Brain microvascular endothelial cell (primary cell): ENCODE data around the gene CRNKL1.

Experiments
- DNase-seq: peaks from one replicate; pipeline ENCODE4 v3.0.0-alpha.2; 2020
- H3K27ac ChIP-seq: fragments of 250-450 bp; sonication (Bioruptor Pico); 2 replicates; pipeline ENCODE4 v1.5.1; 2020; ENCODE audit warnings: mild to moderate bottlenecking, moderate library complexity
- H3K27me3 ChIP-seq: fragments of 250-450 bp; sonication (Bioruptor Pico); replicated peaks from 2 replicates; pipeline ENCODE4 v1.5.1; 2020; ENCODE audit warnings: mild to moderate bottlenecking
- H3K36me3 ChIP-seq: fragments of 250-450 bp; sonication (Bioruptor Pico); replicated peaks from 2 replicates; pipeline ENCODE4 v1.5.1; 2020; ENCODE audit warnings: mild to moderate bottlenecking
- H3K4me3 ChIP-seq: 2 replicates; pipeline ENCODE4 v1.5.1; 2011; ENCODE audit warnings: low read depth, mild to moderate bottlenecking, control low read depth, low read length, moderate library complexity
- in situ Hi-C: cut with HindIII; loops from 2 replicates; pipeline ENCODE4 v1.10.0; 2017; ENCODE audit warnings: low sequenced_read_pairs, low pct_ligation_motif_present
- TF ChIP-seq, protein P1 (sequence below): IDR thresholded peaks from 2 replicates; pipeline ENCODE4 v1.5.1; 2011; ENCODE audit warnings: low read depth, mild to moderate bottlenecking, moderate library complexity, low read length, control low read depth, inconsistent platforms; ENCODE audit errors: missing control alignments

CRNKL1 gene

DNA sequence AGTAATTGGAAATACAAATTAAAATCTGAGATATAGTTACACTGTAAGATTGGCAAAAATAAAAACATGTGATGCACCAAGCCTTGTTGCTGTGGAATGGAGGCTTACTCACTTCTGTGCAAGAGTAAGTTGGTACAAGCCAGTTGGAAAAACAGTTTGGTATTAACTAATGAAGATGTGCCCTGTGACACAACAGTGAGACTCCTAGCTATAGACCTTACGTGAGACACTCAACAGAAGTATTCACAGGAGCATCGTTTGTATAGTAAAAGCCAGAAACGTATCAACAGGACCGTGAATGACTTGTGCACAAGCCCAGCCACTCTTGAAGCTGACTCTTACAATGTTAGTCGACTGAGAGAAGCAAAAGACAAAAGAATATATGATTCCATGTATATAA lies 20.5 kb downstream of the CRNKL1 start:
- Histone ChIP-seq H3K27ac (no peak overlapping the region), H3K36me3 (peaks cover 39% of the 10 kb centered on the region), H3K27me3 (no peaks in the 10 kb centered on the region), H3K4me3 (no peak overlapping the region)
- TF ChIP-seq, protein P1, sequence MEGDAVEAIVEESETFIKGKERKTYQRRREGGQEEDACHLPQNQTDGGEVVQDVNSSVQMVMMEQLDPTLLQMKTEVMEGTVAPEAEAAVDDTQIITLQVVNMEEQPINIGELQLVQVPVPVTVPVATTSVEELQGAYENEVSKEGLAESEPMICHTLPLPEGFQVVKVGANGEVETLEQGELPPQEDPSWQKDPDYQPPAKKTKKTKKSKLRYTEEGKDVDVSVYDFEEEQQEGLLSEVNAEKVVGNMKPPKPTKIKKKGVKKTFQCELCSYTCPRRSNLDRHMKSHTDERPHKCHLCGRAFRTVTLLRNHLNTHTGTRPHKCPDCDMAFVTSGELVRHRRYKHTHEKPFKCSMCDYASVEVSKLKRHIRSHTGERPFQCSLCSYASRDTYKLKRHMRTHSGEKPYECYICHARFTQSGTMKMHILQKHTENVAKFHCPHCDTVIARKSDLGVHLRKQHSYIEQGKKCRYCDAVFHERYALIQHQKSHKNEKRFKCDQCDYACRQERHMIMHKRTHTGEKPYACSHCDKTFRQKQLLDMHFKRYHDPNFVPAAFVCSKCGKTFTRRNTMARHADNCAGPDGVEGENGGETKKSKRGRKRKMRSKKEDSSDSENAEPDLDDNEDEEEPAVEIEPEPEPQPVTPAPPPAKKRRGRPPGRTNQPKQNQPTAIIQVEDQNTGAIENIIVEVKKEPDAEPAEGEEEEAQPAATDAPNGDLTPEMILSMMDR: no peak
- no peak for DNase-seq
- in situ Hi-C loops: no loop called here

DNA sequence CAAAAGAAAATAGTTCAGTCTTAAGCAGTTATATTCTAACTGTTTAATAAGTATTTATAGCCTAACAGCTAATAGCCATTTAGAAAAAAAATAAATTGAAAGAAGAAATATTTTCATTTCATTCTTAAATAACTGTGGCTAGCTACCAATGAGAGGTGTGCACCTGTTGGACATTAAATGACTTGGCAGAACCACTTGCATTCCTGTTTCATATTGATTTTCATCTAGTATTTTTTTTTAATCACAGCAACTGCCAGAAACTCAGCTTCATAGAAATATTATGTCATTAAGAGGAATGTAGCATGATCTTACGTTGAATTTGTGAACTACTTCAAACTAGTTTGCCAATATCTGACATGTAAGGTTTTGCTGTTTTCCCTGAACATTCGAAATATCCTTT lies 25.0 kb downstream of the CRNKL1 start:
- in situ Hi-C loops: no loop called here
- peaks cover 18% of the 10 kb centered on the region for H3K36me3 ChIP-seq
- TF ChIP-seq, protein P1: no peak

DNA sequence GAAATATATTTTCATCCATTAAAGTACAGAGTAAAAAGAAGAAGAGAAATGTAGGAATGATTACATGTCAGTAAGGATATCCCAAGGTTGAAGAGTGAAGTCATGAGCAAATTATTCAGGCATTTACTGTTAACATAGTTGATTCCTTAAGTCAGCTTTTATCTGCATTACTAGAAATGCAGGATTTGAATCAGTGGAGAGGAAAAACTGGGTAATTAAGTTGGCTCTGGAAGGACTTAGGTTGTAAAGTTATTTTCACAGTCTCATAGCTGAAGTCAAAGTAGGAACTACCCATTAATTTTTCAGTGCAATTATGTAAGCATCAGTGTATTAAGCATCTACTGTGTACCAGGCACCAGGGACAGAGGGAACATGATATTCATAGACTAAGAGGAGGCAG lies 27.3 kb downstream of the CRNKL1 start:
- no peak overlapping the region for H3K27ac ChIP-seq
- DNase-seq: no peak
- in situ Hi-C loops: no loop called here
- H3K36me3 ChIP-seq: peaks cover 10% of the 10 kb centered on the region
- no peaks in the 10 kb centered on the region for H3K27me3 ChIP-seq
- TF ChIP-seq, protein P1: no peak
- no peak overlapping the region for H3K4me3 ChIP-seq

More for the DNA sequence above, 25.0 kb downstream of the CRNKL1 start:
- Histone ChIP-seq H3K4me3 (no peak overlapping the region), H3K27me3 (no peaks in the 10 kb centered on the region), H3K27ac (no peak overlapping the region)
- no peak for DNase-seq

DNA sequence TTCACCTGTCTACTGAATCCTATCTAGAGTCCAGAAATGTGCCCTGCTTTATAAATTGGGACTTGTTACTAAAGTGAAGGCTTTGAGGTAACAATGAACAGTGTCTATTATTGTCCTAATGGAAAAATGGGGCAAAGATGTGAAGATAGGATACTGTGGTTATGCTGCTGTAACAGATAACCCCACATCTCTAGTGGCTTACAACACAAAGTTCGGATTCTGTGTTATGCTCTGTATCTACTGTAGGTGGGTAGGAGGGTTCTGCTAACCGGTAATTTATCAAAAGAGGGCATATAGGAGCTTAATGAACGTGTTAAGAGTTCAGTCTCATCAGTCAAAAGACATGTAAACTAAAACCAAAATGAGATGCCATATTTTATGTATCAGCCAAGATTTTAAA lies 28.9 kb downstream of the CRNKL1 start:
- Histone ChIP-seq H3K27me3 (no peaks in the 10 kb centered on the region), H3K27ac (no peak overlapping the region), H3K4me3 (no peak overlapping the region), H3K36me3 (peaks cover 10% of the 10 kb centered on the region)
- in situ Hi-C loops: no loop called here
- TF ChIP-seq, protein P1: no peak
- DNase-seq: no peak

DNA sequence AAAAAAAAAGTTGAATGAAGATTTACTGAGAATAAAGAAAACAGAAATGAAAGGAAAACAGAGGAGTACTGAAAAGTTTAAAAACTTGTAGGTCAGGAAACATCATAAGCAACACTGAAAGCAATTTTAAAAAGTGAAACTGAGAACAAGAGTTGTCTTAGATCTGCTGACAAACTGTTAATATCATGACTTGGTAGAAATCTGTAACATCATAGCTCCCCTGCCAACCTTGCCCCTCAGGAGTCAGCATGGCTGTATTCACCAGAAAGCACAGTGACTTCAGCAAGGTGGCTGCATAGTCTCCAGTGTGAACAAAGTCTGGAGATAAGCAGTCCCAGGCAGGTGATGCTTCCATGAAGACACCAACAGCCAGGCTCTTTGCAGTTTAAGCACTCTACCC lies 29.8 kb downstream of the CRNKL1 start:
- Histone ChIP-seq H3K27ac (no peak overlapping the region), H3K4me3 (no peak overlapping the region), H3K36me3 (peaks cover 10% of the 10 kb centered on the region), H3K27me3 (no peaks in the 10 kb centered on the region)
- in situ Hi-C loops: no loop called here
- TF ChIP-seq, protein P1: no peak
- DNase-seq: no peak

DNA sequence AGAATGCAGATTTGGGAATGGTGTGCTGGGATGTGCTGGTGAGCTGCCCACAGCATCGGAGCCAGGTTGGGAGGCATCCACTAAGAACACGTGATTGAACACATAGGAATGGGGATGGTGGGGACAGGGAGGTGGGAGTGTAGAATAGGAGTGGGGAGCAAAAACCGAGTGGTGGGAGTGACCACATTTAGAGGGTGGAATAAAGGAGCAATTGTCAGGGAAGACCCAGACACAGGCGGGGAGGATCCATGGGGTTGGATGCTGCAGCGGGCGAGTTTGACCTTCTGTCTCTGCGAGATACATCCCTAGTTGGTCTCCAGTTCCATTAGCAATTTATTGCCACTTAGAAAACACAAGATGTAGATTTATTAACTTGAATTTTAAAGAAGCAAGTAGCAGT lies 30.4 kb downstream of the CRNKL1 start:
- Histone ChIP-seq H3K36me3 (peaks cover 4% of the 10 kb centered on the region), H3K4me3 (no peak overlapping the region), H3K27ac (no peak overlapping the region), H3K27me3 (no peaks in the 10 kb centered on the region)
- in situ Hi-C loops: no loop called here
- no peak for DNase-seq
- TF ChIP-seq, protein P1: no peak
